Sigmoid colon (tissue), 4 donors: Measurements from ENCODE around the gene CBX6.

Experiments used
- CTCF ChIP-seq, 4 experiments: fragments of 450-650 bp in 3 of 4; fragments of 200-600 bp in 1 of 4; IDR thresholded peaks; one replicate each; pipeline ENCODE4 v1.5.1; 2016 to 2019; ENCODE audit warnings: antibody characterized with exemption in 4 of 4, mild to moderate bottlenecking in 3 of 4, moderate library complexity in 2 of 4
- EP300 ChIP-seq, 4 donors: sonication (generic); formaldehyde crosslinking; IDR thresholded peaks; one replicate each; pipeline ENCODE4 v1.6.1; 2017; ENCODE audit warnings: antibody characterized with exemption in 4 of 4
- POLR2A ChIP-seq, 2 donors: fragments of 450-650 bp; IDR thresholded peaks; one replicate each; pipeline ENCODE4 v1.6.1; 2016; ENCODE audit warnings: antibody characterized with exemption in 2 of 2, mild to moderate bottlenecking in 2 of 2, moderate library complexity in 2 of 2

DNA sequence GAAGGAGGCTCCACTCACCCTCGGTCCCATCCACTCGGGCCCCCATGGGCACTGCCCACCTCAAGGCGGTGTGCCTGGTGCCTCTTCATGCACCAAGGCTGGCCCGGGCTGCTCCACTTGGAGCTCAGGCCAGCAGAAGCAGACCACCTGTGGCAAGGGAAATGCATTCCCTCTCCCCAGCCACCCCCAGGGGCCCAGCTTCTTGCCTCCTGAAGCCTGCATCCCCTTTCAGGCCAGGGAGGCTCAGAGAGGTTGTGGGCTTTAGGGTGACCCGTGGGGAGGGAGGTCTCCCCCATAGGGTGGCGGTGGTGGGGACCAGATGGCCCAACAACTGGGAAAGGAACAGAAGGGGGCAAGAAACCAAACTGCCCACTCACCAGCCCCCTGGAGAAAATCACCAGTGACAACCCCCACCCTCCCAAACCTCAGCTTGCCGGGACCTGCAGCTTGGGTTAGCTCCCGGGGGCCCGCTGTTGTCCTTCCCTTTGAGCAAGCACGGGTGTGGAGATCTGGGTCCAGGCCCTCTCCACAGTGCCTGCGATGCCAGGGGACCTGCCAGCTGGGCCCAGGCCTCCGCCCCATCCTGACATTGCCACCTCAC is 8.4 kb downstream of the CBX6 start:
- TF ChIP-seq CTCF (IDR thresholded peaks at IDR 0.05) (no peak), EP300 (IDR thresholded peaks at IDR 0.05) (no peak), POLR2A (IDR thresholded peaks at IDR 0.05) (no peak)
